HepG2 (cell line): ENCODE results near the gene ERMARD. TPM values are rescaled to one million over a fixed set of nuclear protein-coding genes. Genes with fewer than 3 reads are reported as not detected.
A peak's percentile ranks its signal among the peaks of the same experiment; 100 is the strongest.

Experiments used
- HCFC1 ChIP-seq: fragments of 150-350 bp; IDR thresholded peaks from 2 replicates; pipeline ENCODE4 v1.6.1; 2014; ENCODE audit warnings: low read depth, low read length
- IRF1 ChIP-seq: sonication (generic); formaldehyde crosslinking; IDR thresholded peaks from 2 replicates; pipeline ENCODE4 v1.4.0; 2020; ENCODE audit warnings: low read depth, mild to moderate bottlenecking, missing genetic modification reagents
- ISX ChIP-seq: sonication (generic); formaldehyde crosslinking; conservative IDR thresholded peaks from 2 replicates; pipeline ENCODE4 v1.5.0; 2020; ENCODE audit warnings: missing genetic modification reagents
- MTERF4 ChIP-seq: sonication (generic); formaldehyde crosslinking; IDR thresholded peaks from 2 replicates; pipeline ENCODE4 v1.8.0; 2023; ENCODE audit warnings: mild to moderate bottlenecking, missing genetic modification reagents
- MYPOP ChIP-seq: sonication (generic); formaldehyde crosslinking; IDR thresholded peaks from 2 replicates; pipeline ENCODE4 v1.8.1; 2023; ENCODE audit warnings: mild to moderate bottlenecking, moderate library complexity, missing genetic modification reagents
- RORA ChIP-seq: sonication (generic); formaldehyde crosslinking; IDR thresholded peaks from 2 replicates; pipeline ENCODE4 v1.5.0; 2020; ENCODE audit warnings: mild to moderate bottlenecking, missing genetic modification reagents, moderate library complexity
- SAP130 ChIP-seq: IDR thresholded peaks from 2 replicates; pipeline ENCODE4 v1.6.1; 2016; ENCODE audit warnings: low read depth
- ZBTB7A ChIP-seq: sonication (generic); formaldehyde crosslinking; IDR thresholded peaks from 2 replicates; pipeline ENCODE4 v1.8.0; 2022; ENCODE audit warnings: mild to moderate bottlenecking, missing genetic modification reagents
- ZFP36L1 ChIP-seq: sonication (generic); formaldehyde crosslinking; IDR thresholded peaks from 2 replicates; pipeline ENCODE4 v1.8.0; 2022; ENCODE audit warnings: mild to moderate bottlenecking, missing genetic modification reagents, moderate library complexity
- ZMYM3 ChIP-seq: sonication (generic); formaldehyde crosslinking; IDR thresholded peaks from 2 replicates; pipeline ENCODE4 v1.5.1; 2020; ENCODE audit warnings: mild to moderate bottlenecking, missing genetic modification reagents
- ZNF20 ChIP-seq: sonication (generic); formaldehyde crosslinking; IDR thresholded peaks from 2 replicates; pipeline ENCODE4 v1.4.0; 2020; ENCODE audit warnings: mild to moderate bottlenecking, moderate library complexity, missing genetic modification reagents
- ZNF256 ChIP-seq: sonication (generic); formaldehyde crosslinking; conservative IDR thresholded peaks from 2 replicates; pipeline ENCODE4 v1.4.0; 2020; ENCODE audit warnings: missing genetic modification reagents
- ZNF318 ChIP-seq: sonication (generic); formaldehyde crosslinking; IDR thresholded peaks from 2 replicates; pipeline ENCODE4 v1.4.0; 2020; ENCODE audit warnings: mild to moderate bottlenecking, missing genetic modification reagents
- ZNF546 ChIP-seq: sonication (generic); formaldehyde crosslinking; conservative IDR thresholded peaks from 2 replicates; pipeline ENCODE4 v1.8.1; 2023; ENCODE audit warnings: mild to moderate bottlenecking, missing genetic modification reagents
- ZNF550 ChIP-seq: sonication (generic); formaldehyde crosslinking; IDR thresholded peaks from 2 replicates; pipeline ENCODE4 v1.4.0; 2020; ENCODE audit warnings: mild to moderate bottlenecking, missing genetic modification reagents, borderline replicate concordance
- ZNF558 ChIP-seq: sonication (generic); formaldehyde crosslinking; IDR thresholded peaks from 2 replicates; pipeline ENCODE4 v1.9.0; 2022; ENCODE audit warnings: mild to moderate bottlenecking, missing genetic modification reagents, borderline replicate concordance
- ZNF670 ChIP-seq: sonication (generic); formaldehyde crosslinking; IDR thresholded peaks from 2 replicates; pipeline ENCODE4 v1.8.0; 2022; ENCODE audit warnings: mild to moderate bottlenecking, missing genetic modification reagents, borderline replicate concordance
- ZSCAN25 ChIP-seq: sonication (generic); formaldehyde crosslinking; IDR thresholded peaks from 2 replicates; pipeline ENCODE4 v1.8.0; 2022; ENCODE audit warnings: mild to moderate bottlenecking, missing genetic modification reagents
- polyA plus RNA-seq, 8 experiments: library from polyadenylated mRNA; depleted of rRNA in 3 of 8; stranded (reverse) in 7 of 8; unstranded in 1 of 8; fragments of >200 nt; fragmentation: Illumina TruSeq in 4 of 8; extraction: Trizol in 4 of 8; gene quantifications; 2 replicates each; pipeline versions ENCODE4 v1.2.1 to v1.2.3, GENCODE V29; 2011 to 2016; ENCODE audit warnings: low read depth in 4 of 8, missing spikeins in 1 of 8, mixed read lengths in 1 of 8; ENCODE audit not compliant: insufficient read depth in 1 of 8
- total RNA-seq, 5 experiments: library from RNA; depleted of rRNA; stranded (reverse); fragments of >200 nt; fragmentation: Illumina TruSeq; extraction: Trizol; gene quantifications; 2 replicates each; pipeline ENCODE4 v1.2.3, GENCODE V29; 2016; ENCODE audit warnings: low read depth in 1 of 5

Gene ERMARD
- total and polyA plus RNA-seq, 2 of the 13 experiments (the other 11 are each of a cell fraction or from before 2014, with no cell fraction given): 8.8 to 10.7 TPM

GRCh38 chr6:169789146-169789943 lies 37.9 kb downstream of the ERMARD start (continued):
- TF ChIP-seq ZNF670 (0 out of 2 replicates have a peak, but pooled peaks have one; percentile 33), ZBTB7A (CRISPR knock-in tag) (0 out of 2 replicates have a peak, but pooled peaks have one; percentile 32), IRF1 (0 out of 2 replicates have a peak, but pooled peaks have one; percentile 32), ZMYM3 (peak; percentile 40; the same call in 1 of the 2 replicates), HCFC1 (no peak), ZFP36L1 (0 out of 2 replicates have a peak, but pooled peaks have one; percentile 14), ZNF20 (CRISPR knock-in tag) (no peak), ZNF550 (CRISPR knock-in tag) (peak; percentile 73), MTERF4 (CRISPR knock-in tag) (peak; percentile 71; the same call in 1 of the 2 replicates), ISX (CRISPR knock-in tag) (no peak), ZNF558 (CRISPR knock-in tag) (no peak), RORA (CRISPR knock-in tag) (no peak), SAP130 (CRISPR knock-in tag) (peak; percentile 21; the same call in 1 of the 2 replicates), ZNF256 (CRISPR knock-in tag) (0 out of 2 replicates have a peak, but pooled peaks have one; percentile 44), ZNF546 (CRISPR knock-in tag) (no peak), ZSCAN25 (peak; percentile 52; the same call in 1 of the 2 replicates), MYPOP (CRISPR knock-in tag) (no peak), ZNF318 (CRISPR knock-in tag) (peak; percentile 78)
